NCI-H1417 treated with DMSO at 0.1 percent for 48 hours (cell line): ENCODE measurements around the gene NHEJ1.

ENCODE experiments used
- DNase-seq: peaks from one replicate; lab custom pipeline; 2025; lab: John Stamatoyannopoulos, UW

Gene NHEJ1

DNA sequence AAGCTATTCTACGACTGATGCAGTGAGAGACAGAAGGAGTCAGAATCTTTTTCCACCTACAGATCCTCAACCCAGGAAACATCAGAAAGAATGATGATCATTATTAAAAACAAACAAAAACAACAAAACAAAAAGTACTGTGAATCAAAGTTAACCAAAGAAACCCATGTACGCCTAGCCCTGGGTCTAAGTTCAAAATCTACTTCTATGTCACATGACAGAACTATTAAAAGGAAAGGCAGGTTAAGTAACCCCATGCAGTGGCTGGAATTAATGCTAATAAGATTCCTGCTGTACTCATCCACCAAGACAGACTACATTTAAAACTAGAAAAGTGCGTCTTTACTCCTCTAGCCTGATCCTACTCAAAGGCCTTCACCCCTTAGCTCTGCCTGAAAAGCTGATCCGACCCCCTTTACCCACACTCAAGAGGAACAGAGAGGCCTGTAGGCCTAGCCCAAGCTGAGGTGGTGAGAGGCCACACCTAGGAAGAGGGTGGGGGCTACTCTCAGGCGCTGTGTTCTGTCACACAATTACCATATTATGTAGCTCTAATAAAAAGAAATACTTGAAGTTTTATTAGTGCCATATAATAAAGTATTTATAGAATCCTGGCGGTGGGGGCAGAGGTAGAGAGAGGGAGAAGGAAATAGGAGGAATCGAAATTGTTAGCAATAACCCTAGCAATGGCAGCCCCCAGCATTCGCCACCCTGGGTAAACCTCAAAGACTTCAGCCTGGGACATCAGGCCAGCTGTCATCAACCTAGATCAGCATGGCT lies 37.1 kb downstream of the NHEJ1 start:
- DNase-seq: no peak

GRCh38 chr2:219122202-219122980 lies 38.2 kb downstream of the NHEJ1 start:
- DNase-seq: no peak

- DNase-seq: no peak
Measured at GRCh38 chr2:219120082-219120481, 40.5 kb downstream of the NHEJ1 start.

DNA sequence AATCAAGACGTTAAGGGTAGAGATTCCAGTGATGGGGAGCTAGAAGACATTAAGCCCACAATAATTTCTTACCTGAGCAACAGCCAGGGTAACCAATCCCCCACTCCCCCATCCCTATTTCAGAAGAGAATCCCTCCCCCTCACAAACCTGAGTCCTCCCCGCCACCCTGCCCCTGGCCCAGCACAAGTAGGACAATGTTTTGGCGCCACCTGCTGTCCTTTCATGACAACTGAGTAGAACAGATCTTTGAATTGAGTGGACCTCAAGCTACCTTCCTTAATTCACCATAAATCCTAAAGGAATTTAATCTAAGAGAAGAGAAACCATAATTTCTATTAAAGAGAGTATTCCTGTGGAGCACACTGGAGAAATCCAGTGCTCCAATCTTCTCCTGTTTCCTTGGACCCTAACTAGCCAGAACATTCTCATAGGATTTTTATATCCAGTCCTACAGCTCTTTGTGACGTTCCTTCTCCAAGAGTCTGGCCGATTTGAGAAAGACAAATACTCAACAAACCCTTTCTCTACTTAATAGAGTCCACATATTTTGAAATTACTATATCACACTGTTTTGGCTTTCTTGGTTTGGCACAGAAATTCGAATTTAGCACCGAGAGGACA lies 41.1 kb downstream of the NHEJ1 start:
- DNase-seq: no peak

- no peak for DNase-seq
Measured at GRCh38 chr2:219118504-219118903, 42.1 kb downstream of the NHEJ1 start.

- DNase-seq: no peak
Measured at GRCh38 chr2:219116776-219117646, 43.6 kb downstream of the NHEJ1 start.

DNA sequence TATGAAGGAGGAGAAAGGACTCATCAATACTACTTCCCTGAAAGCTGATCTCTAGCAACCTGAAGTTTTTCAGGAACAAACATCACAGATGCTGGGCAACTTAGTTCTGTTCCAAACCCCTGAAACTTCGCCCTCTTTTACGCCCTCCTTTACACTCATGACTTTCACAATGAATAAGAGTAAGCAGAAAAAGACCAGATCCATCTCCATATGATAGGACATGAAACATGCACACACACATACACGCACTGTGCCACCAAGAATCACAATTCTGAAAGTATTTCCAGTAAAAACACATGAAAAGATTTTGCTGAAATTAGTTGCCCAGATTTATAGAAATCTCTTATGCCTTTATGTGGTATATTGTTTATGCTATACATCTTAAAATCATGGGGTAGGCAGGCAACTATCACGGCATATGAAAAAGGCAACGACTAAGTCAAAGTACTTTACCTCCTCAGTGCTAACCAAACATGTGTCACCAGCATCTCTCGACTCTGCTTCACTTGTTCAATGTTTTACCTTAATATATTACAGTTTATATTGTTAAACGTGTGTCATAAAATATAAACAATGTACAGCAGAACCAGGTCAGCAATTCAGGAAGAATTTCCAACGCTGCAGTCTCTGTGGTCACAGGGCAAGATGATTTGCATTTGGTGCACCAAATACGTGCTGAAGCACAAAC lies 47.8 kb downstream of the NHEJ1 start:
- DNase-seq: no peak

DNA sequence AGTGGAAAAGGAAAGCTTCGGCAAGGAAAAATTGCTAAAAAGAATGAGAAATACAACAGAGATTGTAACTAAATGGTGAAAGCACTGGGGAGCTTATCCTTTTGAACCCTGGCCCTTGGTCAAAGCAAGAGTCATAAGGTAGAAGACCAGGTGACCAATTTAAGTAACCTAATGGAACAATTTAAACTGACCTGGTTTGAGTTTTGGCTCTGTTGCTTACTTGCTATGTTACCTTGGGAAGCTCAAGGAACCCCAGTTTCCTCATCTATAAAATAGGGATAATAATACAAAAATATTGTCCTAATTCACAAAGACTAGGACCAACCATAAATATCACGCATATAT lies 48.6 kb downstream of the NHEJ1 start:
- no peak for DNase-seq

DNA sequence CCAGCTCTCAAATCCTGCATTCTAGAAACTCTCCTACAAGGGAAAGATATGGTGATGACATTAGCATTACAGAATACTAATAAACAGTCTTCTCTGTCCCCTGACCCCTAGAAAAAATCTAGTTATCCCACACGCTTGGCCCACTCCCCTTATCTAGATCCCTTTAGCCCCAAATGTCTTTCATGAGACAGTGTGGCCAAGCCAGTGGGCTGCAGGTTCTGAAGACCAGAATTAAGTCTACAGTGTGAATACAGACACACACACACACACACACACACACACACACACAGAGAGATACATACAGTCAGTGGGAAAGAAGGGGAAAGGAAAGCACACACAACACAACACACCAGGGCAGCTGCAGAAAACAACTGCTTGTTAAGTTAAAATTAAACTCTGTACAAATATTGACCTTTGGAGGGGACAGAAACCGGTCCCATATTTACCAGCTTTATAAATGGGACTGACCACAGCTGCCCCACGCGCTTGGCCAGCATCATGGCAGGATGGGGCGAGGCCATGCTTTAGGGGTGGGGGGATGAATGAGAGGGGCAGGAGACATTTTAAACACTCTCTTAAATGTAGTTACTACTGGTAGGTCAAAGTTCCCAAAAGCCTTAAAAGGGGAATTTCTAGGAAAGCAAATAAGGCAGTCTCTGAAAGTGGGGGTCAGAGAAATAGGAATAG lies 49.1 kb downstream of the NHEJ1 start:
- no peak for DNase-seq

GRCh38 chr2:219109471-219109870 lies 51.1 kb downstream of the NHEJ1 start:
- DNase-seq: no peak

DNA sequence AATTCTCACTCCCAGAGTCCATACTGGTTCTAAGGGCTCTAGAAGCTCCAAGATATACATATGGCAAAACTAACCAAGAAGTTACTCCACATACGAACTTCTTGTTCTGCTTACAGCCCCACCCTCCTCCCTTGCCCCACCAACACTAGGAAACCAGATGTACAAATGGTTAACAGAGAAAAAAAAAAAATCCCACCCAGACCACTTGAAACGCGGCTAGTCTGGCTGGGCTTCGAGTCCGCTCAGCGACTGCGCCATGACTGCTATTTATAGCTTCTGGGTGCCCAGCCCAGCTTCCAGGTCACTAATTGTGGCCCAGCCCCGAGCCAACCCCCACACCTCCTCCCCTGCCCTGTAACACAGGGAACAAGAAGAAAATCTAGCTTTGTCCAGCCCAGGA lies 52.9 kb downstream of the NHEJ1 start:
- no peak for DNase-seq

DNA sequence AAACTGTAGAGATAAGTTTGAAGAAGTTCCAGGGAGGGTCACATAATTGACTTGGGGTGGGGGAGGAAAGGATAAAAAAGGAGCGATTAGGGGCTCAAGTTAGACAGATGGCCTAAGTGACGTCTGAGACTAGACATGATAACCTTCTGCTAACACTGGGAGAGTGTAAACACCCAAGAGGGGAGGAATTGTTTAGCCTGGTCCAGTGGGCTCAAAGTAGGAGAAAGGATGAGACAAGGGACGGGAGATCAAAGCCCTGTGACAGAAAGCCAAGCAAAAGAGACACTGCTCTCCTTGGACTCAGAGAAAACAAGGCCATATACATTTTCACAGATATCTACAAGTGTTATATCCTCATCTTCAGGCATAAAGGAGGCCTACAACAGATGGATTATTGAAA lies 54.4 kb downstream of the NHEJ1 start:
- no peak for DNase-seq

DNA sequence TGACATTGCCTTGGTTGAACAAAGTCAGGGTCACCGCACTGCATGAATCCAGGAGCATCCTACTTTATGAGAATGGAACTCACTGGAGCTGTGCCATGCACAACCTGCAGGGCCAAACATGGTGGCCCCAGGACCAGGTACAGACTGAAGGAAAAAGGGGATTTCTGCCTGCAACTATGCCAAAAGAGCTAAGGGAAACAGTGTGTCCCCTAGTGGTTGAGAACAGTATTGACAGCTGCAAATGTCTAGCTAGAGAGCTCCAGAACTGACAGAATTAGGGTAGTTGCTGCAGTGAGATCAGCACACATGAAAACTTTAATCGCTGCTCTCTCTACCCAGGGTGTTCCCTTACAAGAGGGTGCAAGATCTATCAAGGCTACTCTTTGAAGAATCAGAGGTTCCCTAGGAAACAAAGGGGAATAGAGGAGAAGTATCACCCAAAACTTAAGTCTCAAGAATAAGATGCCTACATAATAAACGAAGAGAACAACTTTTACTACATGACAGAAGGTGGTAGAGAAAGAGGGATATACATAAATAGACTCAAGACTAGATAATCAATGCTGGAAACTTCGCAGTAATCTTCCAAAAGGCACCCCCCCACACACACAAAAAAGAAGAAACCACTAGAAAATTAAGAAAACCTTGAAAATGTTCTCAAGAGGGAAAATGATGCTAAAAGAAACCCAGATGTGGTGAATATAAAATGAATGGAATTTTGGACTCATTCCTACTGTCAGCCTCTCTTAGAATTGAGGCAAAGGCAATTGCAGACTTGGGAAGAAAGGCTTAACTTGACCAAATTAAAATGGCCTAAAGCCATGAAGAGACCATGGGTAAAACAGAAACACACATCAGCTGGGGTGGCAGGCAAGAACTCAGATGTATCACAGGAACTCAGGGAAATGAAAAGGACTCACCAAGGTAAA lies 56.2 kb downstream of the NHEJ1 start:
- DNase-seq: no peak

- no peak for DNase-seq
Measured at GRCh38 chr2:219099329-219099728, 61.3 kb downstream of the NHEJ1 start.

- no peak for DNase-seq
Measured at GRCh38 chr2:219095406-219095935, 65.1 kb downstream of the NHEJ1 start.

GRCh38 chr2:219094171-219094570 lies 66.4 kb downstream of the NHEJ1 start:
- DNase-seq: no peak

DNA sequence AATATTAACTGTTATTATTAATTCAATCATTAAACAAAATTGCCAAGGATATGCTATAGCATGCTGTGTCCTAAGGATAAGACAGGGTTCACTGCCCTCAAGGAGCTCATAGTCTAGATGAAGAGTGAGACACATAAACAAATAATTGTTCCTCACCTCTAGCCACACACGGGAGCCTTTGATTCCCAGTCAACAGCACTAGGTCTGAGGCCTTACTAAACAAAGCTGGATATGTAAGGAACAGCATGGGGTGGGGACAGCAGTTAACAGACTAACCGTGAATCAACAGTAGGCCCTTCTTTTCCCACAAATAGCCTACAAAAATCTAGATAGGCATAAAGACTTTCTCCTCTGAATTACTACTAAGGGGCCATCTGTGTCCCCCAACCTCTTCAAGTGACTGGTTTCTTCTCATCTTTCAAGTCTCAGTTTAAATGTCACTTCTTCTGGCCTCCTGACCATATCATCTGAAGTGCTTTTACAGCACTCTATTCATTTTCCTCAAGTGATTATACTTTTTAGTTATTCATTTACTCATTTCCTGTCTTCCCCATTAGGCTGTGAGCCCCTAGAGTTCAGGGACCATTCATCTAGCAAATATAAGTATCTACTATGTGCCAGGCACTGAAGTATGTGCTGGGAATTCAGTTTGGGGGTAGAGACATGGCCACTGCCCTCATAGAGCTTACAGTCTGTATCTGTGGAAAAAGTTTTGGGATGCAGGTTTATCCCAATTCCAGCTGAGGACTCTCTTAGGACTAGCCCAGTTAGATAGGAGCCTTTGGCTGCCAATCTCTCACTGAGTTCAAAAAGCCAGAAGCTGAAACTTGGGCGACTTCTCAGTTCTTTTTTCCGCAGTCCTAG lies 69.9 kb downstream of the NHEJ1 start:
- DNase-seq: no peak

- DNase-seq: no peak
Measured at GRCh38 chr2:219089330-219089729, 71.3 kb downstream of the NHEJ1 start.

DNA sequence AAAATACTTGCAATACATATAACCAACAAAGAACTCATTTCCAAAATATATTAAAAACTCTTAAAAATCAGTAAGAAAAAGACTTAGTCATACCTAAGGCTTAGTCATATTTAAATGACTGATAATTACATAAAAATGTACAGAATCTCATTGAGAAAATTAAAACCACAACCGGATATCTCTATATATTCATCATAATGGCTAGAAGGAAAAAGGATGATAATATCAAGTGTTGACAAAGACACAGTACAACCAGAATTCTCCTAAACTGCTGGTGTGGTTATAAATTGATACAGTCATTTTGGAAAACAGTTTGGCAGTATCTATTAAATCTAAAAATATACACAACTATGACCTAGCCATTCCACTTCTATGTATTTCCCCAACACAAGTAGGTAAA lies 72.8 kb downstream of the NHEJ1 start:
- DNase-seq: no peak
